GM19043 (cell line): ENCODE data around the gene CRABP2.
A peak's percentile ranks its signal among the peaks of the same experiment; 100 is the strongest.

Experiments used
- ATAC-seq: cut with Tn5 transposase; IDR thresholded peaks from one replicate; pipeline ENCODE4 v1.9.1; 2021; ENCODE audit warnings: low read depth; ENCODE audit not compliant: unreplicated experiment

CRABP2 gene

GRCh38 chr1:156742801-156743200 lies 37.4 kb upstream of the CRABP2 start:
- ATAC-seq: no peak

- no peak for ATAC-seq
These were observed 36.6 kb upstream of the CRABP2 start for GRCh38 chr1:156742017-156742416.

GRCh38 chr1:156741481-156741983 lies 36.1 kb upstream of the CRABP2 start:
- no peak for ATAC-seq

GRCh38 chr1:156740741-156741480 lies 35.5 kb upstream of the CRABP2 start, which contains the start of gene MRPL24:
TSS of gene MRPL24 (minus strand) at chr1:156741088. CDS start at chr1:156738704, 2,384 bp downstream.
- ATAC-seq: peak; percentile 78

GRCh38 chr1:156740237-156740740 lies 34.9 kb upstream of the CRABP2 start:
- ATAC-seq: no peak

GRCh38 chr1:156738916-156739315 lies 33.5 kb upstream of the CRABP2 start:
- ATAC-seq: no peak

GRCh38 chr1:156738407-156738806 lies 33.0 kb upstream of the CRABP2 start:
- no peak for ATAC-seq

GRCh38 chr1:156733989-156734584 lies 28.7 kb upstream of the CRABP2 start:
- ATAC-seq: no peak

GRCh38 chr1:156728599-156729462 lies 23.4 kb upstream of the CRABP2 start, which contains the start of gene ISG20L2:
TSS of gene ISG20L2 (minus strand) at chr1:156728766. CDS start at chr1:156727652, 1,114 bp downstream.
- peak; percentile 86 for ATAC-seq

GRCh38 chr1:156727926-156728598 lies 22.7 kb upstream of the CRABP2 start, which contains the start of gene METTL25B:
TSS of gene METTL25B (plus strand) at chr1:156728469. CDS start at chr1:156729105, 636 bp downstream.
- peak; percentile 48 for ATAC-seq

GRCh38 chr1:156727492-156727891 lies 22.1 kb upstream of the CRABP2 start:
- ATAC-seq: no peak

- ATAC-seq: no peak
These were observed 21.3 kb upstream of the CRABP2 start for GRCh38 chr1:156726549-156727226.

- no peak for ATAC-seq
These were observed 20.4 kb upstream of the CRABP2 start for GRCh38 chr1:156725683-156726280.

GRCh38 chr1:156721535-156721934 lies 16.2 kb upstream of the CRABP2 start:
- ATAC-seq: no peak

- no peak for ATAC-seq
These were observed 15.7 kb upstream of the CRABP2 start for GRCh38 chr1:156721131-156721530.

GRCh38 chr1:156717351-156717750 lies 12.0 kb upstream of the CRABP2 start:
- no peak for ATAC-seq

GRCh38 chr1:156714830-156715229 lies 9.4 kb upstream of the CRABP2 start:
- ATAC-seq: no peak

- no peak for ATAC-seq
These were observed 7.2 kb upstream of the CRABP2 start for GRCh38 chr1:156712626-156713025.
